GM10266 (cell line): ENCODE results near the gene SKIL.
"Not testable (repeated sequence)": the region's sequence is repeated elsewhere in the genome, so short reads cannot be mapped to it uniquely, and the experiment has no call there.

Experiments used
- DNase-seq: peaks from one replicate; pipeline ENCODE4 v3.0.0; 2012; ENCODE audit errors: extremely low spot score
- TF ChIP-seq, protein P1 (sequence below): IDR thresholded peaks from 2 replicates; pipeline ENCODE4 v1.5.1; 2012; ENCODE audit warnings: mild to moderate bottlenecking, low read depth; ENCODE audit not compliant: control insufficient read depth, insufficient read depth; ENCODE audit errors: missing control alignments

SKIL gene

DNA sequence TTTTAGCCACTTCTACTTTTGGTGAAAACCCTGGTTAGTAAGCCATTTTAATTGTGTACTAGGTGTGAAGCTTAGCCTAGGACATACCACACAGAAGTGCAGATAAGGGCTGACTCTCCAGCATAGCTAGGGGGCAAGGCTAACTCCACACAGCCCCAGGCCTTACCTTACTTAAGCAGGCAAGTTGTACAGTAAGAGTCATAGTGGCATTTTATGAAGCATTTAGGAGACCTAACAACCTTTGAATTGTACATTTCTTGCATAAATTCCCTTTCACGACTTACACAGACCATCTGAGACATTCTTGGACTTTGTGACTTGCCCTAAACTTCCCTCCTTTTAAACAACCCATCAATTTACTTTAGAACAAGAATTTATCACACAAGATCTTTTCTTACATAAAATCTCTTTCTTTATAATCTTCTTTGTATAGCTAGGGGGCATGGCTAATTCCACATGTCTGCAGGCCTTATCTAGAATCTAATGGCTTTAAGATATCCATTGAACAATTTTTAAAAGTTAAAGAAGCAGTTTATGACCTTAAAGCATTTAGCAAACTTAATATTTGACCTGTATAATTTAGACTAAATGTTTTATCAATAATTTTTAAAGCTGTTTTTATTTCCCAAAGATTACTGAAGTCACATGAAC is 18.7 kb upstream of the SKIL start:
- DNase-seq: no peak
- TF ChIP-seq, protein P1, sequence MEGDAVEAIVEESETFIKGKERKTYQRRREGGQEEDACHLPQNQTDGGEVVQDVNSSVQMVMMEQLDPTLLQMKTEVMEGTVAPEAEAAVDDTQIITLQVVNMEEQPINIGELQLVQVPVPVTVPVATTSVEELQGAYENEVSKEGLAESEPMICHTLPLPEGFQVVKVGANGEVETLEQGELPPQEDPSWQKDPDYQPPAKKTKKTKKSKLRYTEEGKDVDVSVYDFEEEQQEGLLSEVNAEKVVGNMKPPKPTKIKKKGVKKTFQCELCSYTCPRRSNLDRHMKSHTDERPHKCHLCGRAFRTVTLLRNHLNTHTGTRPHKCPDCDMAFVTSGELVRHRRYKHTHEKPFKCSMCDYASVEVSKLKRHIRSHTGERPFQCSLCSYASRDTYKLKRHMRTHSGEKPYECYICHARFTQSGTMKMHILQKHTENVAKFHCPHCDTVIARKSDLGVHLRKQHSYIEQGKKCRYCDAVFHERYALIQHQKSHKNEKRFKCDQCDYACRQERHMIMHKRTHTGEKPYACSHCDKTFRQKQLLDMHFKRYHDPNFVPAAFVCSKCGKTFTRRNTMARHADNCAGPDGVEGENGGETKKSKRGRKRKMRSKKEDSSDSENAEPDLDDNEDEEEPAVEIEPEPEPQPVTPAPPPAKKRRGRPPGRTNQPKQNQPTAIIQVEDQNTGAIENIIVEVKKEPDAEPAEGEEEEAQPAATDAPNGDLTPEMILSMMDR: no peak

DNA sequence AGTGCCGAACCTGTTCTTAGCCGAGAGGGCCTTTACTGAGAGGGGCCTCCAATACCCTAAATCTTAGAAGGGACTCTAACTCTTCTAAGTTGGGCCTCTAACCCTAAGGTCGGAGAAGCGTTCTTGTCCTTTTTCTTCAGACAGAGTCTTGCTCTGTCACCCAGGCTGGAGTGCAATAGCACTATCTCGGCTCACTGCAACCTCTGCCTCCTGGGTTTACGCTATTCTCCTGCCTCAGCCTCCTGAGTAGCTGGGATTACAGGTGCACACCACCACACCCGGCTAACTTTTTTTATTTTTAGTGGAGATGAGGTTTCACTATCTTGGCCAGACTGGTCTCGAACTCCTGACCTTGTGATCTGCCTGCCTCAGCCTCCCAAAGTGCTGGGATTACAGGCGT is 15.2 kb upstream of the SKIL start:
- DNase-seq: not testable (repeated sequence)

DNA sequence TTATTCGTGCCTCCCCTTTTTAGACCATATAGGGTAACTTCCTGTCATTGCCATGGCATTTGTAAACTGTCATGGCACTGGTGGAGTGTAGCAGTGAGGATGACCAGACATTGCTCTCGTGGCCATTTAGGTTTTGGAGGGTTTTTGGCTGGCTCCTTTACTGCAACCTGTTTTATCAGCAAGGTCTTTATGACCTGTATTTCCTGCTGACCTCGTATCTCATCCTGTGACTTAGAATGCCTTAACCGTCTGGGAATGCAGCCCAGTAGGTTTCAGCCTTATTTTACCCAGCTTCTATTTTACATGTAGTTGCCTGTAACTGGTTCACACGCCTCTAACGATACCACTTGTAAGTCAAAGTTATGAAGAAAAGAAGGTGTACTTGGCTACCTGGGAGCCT is 13.7 kb upstream of the SKIL start:
- not testable (repeated sequence) for DNase-seq

DNA sequence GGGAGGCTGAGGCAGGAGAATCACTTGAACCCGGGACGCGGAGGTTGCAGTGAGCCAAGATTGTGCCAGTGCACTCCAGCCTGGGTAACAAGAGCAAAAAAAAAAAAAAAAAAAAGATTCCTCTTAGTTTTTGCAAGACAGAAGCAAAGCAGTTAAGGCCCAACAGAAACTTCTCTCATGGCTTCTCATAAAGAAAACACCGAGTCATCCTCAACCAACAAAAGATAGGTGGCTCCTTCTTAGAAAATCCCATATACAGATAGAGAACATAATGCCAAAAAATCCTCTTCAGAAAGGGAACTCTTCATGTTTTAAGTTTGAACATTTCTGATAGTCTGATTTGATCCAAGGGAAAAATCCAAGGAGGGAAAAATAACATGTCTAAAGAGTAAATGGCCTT is 12.5 kb upstream of the SKIL start:
- DNase-seq: no peak
- TF ChIP-seq, protein P1: no peak

DNA sequence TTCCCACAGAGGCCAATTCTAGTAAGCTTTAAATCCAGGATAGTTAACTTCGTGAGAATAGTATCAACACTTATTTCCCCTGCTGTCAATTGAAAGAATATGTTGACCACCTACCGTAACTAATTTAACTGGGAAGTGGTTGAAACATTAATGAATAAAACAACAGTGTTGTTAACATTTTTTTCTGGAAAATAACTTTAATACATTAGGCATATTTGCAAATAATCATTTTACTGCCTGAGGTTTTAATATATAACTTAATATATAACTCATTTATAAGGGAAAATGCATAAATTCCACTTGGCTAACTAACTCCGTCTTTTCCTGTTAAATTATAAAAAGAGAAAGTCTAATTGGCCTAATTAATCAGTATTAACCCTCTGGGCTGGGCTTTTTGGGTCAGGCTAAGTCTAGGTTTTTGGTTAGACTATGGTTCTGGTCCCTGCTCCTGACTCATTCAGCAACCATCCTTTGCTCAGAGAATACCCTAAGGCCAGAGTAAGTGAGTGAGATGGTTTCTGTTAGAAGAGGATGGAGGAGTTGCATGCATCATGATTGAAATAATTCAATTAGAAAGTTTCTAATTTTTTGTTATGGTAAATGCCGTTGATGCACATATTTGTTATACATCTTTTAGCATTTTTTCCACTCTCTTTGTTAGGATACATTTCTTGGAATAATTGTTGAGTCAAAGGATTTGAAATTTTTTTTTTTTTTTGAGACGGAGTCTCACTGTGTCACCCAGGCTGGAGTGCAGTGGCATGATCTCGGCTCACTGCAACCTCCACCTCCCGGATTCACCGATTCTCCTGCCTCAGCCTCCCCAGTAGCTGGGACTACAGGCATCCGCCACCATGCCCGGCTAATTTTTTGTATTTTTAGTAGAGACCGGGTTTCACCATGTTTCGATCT is 10.8 kb upstream of the SKIL start:
- no peak for DNase-seq
- TF ChIP-seq, protein P1: no peak

DNA sequence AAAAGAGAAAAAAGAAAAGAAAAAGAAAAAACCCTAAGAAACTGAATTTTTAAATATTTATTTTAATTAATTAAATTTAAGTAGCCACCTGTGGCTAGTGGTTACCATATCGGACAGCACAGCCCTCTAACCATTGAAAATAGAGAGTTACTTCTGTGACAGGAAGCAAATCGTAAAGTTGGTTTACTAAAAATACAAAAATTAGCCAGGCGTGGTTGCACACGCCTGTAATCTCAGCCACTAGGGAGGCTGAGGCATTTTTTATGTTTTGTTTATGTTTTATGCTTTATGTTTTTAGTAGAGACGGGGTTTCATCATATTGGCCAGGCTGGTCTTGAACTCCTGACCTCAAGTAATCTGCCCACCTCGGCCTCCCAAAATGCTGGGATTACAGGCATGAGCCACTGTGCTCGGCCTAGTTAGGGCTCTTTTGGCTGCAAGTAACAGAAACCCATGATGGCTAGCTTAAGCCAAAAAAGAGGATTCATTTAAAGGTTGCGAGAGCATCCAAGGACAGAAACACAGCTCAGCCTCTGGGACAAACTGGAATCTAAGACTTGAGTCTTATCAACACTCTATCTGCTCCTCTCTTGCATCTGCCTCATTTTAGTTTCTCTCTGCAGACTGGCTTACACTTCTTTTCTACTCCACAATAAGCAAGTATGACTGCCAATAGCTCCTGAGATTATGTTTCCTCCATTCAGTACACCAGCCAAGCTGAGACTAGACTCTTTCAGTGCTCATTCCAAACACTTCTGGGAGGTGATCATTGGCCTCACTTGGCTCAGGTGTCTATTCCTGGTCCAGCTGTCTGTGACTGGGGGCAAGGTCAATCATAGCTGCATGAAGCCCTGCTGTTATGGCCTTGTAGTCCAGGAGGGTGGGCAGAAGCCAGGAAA is 6.8 kb upstream of the SKIL start:
- TF ChIP-seq, protein P1: no peak
- no peak for DNase-seq

DNA sequence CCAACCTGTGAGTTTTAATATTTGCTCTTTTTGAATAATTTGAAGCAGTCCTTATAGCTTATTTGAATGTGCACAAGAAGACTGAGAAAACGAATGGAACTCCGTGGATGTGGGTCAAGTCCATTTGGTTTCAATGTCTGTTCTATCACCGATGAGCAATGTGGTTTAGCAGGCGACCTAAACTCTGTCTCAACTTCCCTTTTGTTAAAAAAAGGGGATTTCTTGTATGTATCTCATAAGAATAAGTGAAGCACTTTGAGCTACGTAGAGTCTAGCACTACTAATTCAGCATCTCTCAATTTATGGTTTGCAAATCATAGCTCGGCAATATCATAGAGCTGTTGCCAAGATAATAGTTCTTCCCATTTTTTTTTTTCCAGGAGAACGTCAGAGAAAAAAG is 4.6 kb upstream of the SKIL start:
- TF ChIP-seq, protein P1: no peak
- peak; percentile 60 for DNase-seq
